ENCODE measurements around the gene TMEM132C.

DNA sequence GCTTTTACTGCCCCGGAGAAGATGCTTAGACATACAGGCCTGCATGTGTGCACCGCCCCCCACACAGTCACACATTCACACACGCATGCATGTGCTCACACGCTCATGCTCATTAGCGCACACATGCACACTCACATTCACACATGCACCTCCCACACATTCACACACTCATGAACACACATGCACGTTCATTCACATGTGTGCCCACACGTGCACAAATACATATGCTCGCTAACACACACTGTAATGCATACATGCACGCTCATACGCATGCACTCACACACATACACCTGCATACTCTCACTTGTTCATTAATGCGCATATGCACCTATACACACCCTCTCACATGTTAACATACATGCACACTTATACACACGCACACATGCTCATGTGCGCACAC is 21.9 kb downstream of the TMEM132C start:
- TF ChIP-seq, protein P1, sequence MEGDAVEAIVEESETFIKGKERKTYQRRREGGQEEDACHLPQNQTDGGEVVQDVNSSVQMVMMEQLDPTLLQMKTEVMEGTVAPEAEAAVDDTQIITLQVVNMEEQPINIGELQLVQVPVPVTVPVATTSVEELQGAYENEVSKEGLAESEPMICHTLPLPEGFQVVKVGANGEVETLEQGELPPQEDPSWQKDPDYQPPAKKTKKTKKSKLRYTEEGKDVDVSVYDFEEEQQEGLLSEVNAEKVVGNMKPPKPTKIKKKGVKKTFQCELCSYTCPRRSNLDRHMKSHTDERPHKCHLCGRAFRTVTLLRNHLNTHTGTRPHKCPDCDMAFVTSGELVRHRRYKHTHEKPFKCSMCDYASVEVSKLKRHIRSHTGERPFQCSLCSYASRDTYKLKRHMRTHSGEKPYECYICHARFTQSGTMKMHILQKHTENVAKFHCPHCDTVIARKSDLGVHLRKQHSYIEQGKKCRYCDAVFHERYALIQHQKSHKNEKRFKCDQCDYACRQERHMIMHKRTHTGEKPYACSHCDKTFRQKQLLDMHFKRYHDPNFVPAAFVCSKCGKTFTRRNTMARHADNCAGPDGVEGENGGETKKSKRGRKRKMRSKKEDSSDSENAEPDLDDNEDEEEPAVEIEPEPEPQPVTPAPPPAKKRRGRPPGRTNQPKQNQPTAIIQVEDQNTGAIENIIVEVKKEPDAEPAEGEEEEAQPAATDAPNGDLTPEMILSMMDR (IDR thresholded peaks at IDR 0.05), result no peak
- TF ChIP-seq POLR2A (IDR thresholded peaks at IDR 0.05), result no peak

Data from lower leg skin (tissue), 3 donors.